ENCODE data around the gene CRYGN.
A peak's percentile ranks its signal among the peaks of the same experiment; 100 is the strongest.

Gene CRYGN

DNA sequence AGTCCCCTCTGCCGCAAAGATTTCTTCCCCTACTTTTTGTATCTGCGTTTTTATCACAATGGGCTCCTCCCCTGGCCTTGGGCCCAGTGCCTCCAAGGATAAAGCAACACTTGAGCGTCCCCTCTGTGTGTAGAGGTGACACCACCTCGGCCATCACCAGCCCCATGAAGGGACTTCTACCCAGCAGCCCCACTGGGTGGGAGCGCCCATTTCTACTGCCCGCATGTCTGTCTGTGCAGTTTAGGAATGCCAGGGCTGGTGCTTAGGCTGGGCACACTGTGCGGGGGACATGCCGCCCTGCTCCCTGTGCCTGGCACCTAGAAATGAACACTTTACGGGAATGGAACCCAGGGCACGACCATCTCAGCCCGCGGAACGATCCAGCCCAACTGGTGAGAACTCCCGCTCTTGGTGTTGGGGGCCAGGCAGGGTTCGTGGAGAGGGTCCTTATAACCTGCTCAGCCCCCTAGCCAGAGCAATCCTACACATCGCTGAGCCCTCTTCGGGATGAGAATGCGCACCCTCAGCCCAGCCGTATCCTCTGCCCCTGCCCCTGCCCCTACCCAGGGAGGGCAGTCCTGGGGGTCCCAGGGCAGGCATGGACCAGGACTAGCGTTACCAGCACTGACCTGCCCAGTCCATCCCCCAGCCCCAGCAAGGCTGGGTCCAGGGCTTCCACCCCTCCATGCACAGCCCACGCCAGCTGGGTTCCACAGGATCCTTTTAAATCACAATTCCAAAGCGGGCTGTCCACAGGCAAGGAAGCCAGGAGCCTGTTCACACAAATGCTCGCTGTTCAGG, 12.8 kb downstream of the CRYGN start:
- no peak for DNase-seq (ENCODE audit: low spot score)

DNA sequence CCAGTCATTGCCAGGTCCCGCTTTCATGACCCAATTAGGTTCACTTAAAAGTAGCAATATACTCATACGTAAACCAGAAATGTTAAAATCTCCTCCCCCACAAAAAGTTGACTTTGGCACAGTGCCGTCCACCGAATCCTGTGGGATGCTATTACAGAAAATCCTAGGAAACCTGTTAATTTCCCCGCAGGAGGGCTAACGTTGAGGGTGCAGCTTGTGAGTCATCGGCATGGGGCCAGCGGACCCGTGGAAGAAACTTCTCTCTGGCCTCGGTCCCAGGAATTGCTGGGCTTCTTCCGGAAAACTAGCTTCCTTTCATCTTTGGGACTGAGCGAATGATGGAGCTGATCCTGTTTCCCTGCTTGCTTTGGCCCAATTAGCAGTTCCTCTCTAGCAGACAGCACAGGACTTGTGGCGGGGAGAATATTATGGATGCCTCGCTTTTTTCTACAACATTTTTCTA, 13.5 kb downstream of the CRYGN start:
- DNase-seq (ENCODE audit: low spot score): no peak

DNA sequence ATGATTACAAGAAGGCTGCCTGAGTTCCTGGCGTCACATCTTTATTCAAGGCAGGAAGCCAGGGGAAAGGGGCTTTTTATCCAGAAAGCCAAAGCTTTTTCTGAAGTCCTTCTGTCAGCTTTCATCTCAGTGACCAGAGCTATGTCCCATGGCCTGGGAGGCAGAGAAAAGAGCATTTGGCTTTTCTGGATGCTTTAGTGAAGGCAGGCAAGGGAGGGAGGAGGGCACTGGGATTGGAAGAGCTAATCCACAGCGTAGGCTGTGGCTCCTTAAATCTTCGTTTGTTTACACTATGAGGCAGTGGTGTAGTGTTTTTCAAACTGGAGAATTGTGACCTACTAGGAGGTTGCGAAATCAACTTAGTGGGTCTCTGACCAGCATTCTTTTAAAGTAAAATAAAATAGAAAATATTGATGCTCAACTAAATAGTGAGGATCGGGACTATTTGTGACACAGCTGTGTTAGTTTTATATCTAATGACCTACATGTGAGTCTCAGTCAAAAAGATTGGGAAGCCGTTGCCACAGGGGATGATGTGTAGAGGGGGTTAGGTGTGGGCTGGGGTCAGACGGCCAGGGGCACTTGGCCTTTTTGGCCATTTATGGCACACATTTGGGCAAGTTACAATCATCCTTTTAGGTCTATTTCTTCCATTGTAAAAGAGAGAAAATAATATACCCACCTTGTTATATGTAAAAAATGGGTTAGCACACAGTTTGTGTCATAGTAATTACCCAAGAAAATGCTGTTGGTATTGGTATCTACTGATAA, 14.1 kb downstream of the CRYGN start:
- DNase-seq (ENCODE audit: low spot score): no peak

DNA sequence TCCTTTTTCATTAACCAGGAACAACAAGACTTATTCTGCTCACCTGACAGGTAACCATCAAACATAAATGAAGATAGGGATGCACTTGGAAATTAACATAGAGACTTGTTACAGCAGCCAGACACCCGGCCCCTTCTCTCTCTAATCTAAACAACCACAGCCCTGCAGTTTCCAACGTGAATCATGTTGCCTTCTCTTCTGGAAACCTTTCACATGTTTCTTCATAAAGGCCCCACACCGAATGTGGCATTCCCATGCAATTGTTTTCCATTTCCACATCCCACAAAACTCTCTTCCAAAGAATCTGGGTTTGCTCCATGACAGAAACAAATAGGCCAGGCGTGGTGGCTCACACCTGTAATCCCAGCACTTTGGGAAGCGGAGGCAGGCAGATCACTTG, 15.1 kb downstream of the CRYGN start:
- DNase-seq (ENCODE audit: low spot score): no peak

DNA sequence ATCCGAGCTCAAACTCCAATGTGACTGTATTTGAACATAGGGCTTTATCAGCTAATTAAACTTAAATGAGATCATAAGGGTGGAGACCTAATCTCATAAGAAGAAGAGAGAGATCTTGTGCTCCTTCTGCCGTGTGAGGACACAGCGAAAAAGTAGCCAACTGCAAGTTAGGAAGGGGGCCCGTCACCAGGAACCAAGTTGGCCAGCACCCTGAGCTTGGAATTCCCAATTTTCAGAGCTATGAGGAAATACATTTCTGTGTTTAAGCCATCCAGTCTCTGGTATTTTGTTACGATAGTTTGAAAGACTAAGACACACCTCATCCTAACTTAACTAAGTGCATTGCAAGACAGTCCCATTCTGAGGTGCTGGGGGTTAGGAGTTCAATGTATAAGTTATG, 16.0 kb downstream of the CRYGN start:
- no peak for DNase-seq (ENCODE audit: low spot score)

DNA sequence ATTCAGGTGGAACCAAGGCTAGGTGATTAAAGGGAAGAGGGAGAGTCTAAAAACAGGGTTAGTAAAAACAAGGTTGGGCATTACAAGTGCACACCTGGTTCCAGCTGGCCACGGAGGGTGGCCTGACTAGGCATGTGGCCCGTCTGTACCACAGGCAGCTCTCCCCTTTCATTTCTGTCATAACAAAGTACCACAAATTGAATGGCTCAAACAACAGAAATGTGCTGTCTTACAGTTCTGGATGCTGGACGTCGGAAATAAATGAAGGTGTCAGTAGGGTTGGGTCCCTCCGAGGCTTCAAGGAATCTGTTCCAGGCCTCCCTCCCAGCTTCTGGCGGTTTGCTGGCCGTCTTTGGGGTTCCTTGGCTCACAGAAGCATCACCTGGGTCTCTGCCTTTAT, 16.7 kb downstream of the CRYGN start:
- no peak for DNase-seq (ENCODE audit: low spot score)

DNA sequence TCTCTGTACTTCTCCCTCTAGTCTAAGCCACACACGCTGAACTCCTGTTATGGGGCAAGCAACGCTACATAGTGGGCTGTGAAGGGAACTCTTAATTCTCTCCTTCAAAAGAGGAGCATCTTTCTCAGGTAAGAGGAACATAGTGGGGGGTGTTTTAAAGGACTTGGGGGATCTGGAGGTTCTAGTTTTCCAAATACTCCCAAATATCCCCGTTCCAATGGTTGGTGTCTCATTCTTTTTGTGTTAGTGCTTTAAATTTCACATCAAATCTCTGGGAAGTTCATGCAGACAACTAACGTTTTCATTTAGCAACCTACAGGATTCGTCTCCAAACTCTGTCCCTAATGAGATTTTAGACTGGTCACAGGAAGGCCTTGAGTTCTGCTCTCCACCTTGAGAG, 17.7 kb downstream of the CRYGN start:
- no peak for DNase-seq (ENCODE audit: low spot score)

DNA sequence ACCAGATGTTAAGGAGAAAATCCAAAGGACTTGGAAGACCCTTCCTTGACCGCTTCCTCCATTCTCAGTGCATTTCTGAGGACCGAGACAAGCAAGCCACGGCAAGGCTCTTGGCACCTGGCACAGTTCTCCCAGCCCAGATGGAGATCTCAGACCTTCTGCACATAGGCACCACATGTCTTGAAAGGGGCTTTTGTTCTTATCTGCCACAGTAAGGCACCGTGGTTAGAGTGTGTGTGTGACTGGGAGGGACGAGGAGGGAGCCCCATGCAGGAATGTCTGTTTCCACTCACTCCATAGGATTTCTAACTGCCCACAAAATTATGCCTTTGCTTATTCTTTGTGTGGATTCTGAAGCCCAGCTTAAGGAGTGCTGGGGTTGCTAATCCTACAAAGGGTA, 19.8 kb downstream of the CRYGN start:
- DNase-seq (ENCODE audit: low spot score): no peak

DNA sequence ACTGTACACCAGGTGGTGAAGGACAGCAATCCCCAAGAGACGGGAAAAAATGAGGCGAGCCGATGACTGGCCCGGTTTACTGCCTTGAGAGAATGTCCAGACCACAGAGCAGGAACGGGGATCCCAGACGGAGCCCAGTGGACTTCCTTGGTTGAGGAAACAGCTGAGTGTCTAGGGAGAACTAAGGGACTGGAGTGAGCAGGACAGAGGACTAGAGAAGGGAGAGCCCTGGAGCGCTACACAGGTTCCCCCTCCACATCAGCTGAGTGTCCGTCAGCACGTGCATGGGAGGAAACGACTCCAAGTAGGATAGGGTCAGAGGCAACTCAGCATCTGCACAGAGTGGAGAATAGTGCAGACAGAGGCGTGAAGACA, 23.0 kb downstream of the CRYGN start:
- DNase-seq (ENCODE audit: low spot score): no peak

DNA sequence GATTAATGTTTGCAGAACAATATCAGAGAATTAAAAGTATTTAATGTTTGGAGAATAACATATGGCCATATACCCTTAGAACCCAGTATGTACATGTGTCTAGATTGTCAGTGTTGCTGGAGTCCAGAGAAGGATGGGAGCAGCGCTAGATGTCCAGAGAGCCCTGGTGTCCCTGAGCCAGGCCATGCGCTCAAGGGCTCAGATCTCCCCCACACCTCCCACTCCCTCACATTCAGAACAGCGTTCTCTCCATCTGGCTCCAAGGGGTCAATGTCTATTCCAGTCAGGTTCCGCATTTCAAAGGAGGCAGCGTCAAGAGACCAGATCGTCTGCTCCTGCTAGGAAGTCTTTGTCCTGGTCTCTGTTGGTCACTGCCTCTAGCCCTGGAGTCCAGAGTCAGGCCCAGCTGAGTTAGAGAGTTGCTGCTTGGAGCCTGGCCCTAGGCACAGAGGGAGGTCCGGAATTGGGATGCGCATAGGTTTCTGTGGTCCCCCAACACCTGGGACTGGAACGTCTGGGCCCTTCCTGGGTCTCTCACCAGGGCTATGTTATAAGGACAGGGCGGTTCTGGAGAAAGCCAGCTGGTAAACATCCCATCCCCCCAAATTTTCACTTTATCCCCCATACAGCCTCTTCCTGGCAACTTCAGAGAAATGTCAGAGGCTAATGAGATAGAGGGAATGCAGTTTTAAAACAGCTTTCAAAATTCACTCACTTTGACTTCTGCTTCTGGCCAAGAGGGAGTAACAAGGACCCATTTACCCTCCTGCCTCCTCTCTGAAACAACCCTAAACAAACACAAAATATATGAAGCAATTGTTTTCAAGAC, 23.6 kb downstream of the CRYGN start:
- no peak for DNase-seq (ENCODE audit: low spot score)

DNA sequence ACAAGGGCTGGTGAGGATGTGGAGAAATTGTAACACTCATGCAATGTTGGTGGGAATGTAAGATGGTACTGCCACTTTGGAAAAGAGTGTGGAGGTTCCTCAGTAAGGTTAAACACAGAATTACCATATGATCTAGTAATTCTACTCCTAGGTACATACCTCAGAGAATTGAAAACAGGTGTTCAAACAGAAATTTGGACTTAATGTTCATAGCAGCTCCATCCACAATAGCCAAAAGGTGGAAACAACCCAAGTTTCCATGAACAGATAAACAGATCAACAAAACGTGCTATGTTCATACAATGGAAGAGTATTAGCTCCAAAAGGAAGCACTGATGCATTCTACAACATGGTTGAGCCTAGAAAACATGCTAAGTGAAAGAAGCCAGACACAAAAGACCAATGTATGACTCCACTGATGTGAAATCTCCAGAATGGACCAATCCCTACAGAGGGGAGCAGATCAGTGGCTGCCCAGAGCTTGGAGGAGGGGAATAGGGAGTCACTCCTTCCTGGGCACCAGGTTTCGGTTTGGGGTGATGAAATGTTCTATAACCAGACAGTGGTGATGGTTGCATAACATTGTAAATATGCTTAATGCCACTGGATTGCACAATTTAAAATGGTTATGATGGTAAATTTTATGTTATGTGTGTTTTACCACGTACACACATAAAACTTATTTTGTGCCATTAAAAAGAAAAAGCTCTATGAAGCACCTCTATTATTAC, 24.4 kb downstream of the CRYGN start:
- no peak for DNase-seq (ENCODE audit: low spot score)

DNA sequence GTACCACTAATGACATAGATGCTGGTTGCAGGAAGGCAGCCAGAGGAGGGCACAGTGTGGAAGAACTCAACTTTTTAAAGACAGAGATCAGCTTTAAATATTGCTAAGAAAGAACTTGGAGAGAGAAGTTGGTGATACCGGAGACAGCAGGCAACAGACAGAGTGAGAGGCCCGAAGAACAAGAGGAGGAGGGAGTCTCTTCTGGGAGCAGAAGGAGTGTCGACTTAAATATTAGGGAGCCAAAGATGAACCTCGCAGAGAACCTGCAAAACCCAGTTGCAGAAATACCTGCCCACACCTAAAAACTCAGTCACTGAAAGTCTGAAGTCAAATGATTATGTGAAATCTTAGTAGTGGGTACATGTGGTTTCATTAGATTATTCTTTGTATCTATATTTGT, 26.7 kb downstream of the CRYGN start:
- no peak for DNase-seq (ENCODE audit: low spot score)

DNA sequence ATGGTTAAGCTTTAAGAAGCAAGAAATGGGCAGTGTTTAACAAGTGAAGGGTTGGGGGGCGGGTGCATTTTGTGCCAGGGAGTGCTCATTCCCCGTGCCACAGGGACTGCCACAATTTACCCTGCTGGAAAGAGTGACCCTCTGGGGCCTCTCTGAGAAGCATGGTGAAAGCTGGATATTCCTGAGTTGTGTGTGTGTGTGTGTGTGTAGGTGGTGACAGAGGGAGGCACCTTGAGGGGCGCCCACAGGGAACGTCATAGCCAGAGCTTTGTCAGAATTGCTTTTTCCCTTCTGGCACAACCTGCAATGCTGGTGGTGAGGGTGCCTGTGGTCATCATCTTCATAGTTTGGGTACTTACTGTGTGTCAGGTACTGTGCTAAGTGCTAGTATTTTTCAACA, 27.6 kb downstream of the CRYGN start:
- DNase-seq (ENCODE audit: low spot score): no peak

DNA sequence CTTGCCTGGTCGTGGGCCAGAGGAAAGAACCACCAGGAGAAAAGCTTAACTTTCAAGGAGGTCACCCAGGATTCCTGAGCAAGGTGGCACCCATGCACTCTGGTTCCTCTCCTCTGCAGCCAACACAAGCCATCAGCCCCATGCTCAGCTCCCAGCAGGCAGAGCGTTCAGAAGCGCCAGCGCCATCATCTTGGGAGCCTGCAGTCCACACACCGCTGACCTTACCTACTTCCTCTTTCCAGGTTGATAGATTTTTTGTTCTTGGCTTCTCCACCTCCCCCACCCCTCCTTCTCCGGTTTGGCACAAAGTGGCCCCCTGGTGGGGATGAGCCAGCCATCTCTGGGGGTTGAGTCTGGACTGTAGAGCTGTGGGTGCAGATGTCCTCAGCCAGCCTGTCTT, 28.4 kb downstream of the CRYGN start:
- DNase-seq (ENCODE audit: low spot score): no peak

DNA sequence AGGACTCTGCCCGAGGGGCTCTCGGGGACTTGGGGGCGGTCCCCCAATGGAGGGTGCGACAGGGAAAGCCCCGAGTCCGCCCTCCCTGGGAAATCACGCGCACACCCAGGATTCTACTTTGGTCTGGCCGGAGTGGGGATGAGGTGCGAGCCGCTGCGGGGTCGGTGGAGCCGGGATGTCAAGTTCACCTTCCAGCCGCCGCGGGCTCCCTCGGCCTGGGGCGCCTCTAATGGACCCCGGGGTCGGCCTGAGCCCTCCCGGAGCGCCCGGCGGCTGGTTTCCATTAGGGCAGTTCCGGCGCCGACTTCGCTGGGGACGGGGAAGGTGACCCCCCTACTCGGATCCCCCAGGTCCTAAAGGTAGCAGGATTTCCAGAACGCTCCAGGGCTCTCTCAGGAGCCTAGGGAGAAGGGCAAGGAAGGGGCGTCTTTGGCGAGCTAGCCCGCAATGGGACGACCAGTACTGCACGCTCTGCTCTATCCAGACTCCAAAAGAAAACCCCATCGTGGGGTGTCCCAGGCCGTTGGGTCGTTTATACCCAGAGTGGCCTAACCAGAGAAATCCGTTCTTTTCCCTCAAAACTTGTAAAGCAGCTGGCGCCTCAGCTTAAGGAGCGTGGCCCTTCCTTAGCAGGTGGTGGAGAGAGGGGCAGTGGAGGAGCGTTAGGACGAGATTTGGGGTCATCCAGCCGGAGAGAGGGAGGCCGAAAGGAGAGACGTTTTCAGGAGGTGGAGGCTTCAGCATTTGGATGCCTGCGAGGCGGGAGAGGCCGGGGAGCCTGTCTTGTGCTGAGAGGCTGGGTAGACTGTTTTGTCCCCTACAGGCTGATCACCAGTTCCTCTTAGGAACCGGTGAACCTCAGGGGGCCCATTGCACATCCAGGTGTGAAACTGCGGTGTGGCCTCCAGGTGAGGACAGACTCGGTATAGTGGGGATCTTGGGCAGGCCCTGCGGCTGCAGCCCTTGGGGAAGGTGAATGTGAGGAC, 29.2 kb downstream of the CRYGN start:
- peak; percentile 82 for DNase-seq (ENCODE audit: low spot score)

DNA sequence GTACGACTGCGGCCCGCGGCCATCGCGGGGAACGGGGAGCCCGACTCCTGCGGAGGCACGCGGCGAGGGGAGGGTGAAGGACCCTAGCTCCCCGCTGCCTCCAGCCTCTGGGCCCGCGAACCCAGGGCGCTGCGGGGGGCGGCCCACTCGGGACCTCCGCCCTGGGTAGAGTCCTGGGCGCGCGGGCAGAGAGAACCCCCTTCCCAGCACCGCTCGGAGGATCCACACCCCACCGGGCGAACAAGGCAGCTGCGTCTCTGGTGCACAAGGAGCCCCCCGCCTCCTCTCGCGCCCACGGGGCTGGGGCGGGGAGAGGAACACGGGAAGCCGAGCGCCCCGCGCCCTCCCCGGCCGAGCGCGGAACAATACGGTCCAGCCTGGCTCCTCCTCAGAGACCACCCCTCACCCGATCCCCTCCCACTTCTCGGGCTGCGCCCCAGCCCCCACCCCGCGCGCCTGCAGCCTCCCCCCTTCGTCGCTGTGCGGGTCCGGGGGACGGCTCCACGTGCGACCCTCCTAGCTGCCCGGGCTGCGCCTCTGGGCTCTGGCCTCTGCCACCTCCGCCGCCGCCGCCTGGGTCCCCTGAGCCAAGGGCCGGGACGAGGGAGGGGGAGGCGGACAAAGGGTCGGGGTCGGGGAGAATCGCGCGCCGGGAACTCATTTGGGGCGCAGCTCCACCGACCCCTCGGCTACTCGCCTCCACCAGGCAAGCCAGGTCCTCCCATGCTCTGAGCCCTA, 30.1 kb downstream of the CRYGN start, which contains the start of gene WDR86:
Gene WDR86, minus strand, starts transcription at position 372 of the 738 bp plus-strand sequence. CDS start 449 bp downstream, outside the sequence.
- peak; percentile 82 for DNase-seq (ENCODE audit: low spot score)

DNA sequence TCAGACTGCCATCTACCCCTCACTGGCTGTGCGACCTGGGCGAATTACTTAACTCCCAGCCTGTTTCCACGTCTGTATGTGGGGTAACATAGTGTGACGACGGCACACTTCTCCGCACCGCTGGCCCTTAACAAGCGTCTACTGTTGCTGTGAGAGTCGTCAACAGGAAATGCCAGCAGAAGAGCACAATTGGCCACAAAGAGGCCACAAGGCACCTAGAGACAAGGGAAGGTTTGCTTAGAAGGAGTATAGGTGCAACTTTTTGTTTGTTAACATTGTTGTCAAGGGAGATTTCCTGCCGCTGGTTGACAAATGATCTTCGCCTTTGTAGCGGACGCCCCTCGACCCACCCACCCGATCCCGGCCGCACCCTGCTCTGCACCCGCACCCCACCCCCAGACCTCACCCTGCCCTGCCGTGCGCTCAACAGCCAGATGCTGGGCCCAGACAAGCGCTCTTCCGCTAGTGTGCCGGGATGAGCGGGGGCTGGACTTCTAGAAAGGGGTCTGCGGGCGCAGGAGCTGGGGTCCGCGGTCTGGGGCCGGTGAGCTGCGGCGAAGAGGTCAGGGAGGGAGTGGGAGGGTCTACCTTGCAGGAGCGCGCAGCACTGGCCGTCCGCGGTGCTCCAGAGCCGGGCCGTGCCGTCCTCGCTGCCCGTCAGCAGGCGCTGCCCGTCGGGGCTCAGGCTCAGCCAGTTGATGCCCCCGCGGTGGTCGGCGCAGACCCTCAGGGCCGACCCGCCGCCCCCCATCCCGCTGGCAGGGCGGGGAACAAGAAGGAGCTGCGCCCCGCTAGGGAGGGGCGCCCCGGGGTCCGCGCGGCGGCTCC, 30.9 kb downstream of the CRYGN start:
- DNase-seq (ENCODE audit: low spot score): peak; percentile 70

DNA sequence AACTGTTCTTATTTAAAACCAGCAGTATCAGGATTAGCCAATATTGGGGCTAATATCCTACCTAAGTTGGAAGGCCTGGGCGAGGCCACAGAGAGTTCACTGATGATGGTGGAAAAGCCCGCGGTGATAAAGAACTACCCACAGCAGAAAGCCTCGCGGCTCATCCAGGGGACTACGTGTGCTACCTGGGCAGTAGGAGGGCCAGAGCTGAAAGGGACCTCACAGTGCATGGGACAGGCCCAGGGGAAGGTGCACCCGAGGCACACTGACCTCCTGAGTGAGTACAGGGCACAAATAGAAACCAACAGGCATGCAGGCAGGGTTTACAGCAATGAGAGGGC, 31.5 kb downstream of the CRYGN start:
- DNase-seq (ENCODE audit: low spot score): no peak

Data from iPS-NIHi11 (cell line).